ENCODE measurements around the gene XXYLT1. TPM values are rescaled to one million over a fixed set of nuclear protein-coding genes. Genes with fewer than 3 reads are reported as not detected.

The XXYLT1 gene
- total RNA-seq, 1 donor from 2014 or later, result 10.5 TPM

- H3K4me3 ChIP-seq (ENCODE audit: low read depth, low read length), result no peak overlapping the region
- H3K36me3 ChIP-seq (ENCODE audit: control insufficient read depth, insufficient read depth, low read length), result no peaks in the 10 kb centered on the region
- TF ChIP-seq, protein P1, sequence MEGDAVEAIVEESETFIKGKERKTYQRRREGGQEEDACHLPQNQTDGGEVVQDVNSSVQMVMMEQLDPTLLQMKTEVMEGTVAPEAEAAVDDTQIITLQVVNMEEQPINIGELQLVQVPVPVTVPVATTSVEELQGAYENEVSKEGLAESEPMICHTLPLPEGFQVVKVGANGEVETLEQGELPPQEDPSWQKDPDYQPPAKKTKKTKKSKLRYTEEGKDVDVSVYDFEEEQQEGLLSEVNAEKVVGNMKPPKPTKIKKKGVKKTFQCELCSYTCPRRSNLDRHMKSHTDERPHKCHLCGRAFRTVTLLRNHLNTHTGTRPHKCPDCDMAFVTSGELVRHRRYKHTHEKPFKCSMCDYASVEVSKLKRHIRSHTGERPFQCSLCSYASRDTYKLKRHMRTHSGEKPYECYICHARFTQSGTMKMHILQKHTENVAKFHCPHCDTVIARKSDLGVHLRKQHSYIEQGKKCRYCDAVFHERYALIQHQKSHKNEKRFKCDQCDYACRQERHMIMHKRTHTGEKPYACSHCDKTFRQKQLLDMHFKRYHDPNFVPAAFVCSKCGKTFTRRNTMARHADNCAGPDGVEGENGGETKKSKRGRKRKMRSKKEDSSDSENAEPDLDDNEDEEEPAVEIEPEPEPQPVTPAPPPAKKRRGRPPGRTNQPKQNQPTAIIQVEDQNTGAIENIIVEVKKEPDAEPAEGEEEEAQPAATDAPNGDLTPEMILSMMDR (IDR thresholded peaks at IDR 0.05; ENCODE audit: insufficient read depth, low read length, severe bottlenecking), result no peak
- FAIRE-seq (no peak), DNase-seq (ENCODE audit: low read depth) (no peak)
- no peaks in the 10 kb centered on the region for H3K27me3 ChIP-seq (ENCODE audit: control insufficient read depth, insufficient read depth, low read length)
Measured at GRCh38 chr3:195124378-195124992, 146.5 kb downstream of the XXYLT1 start.

GRCh38 chr3:195123281-195123691 is 147.7 kb downstream of the XXYLT1 start:
- no peak for FAIRE-seq

GRCh38 chr3:195122261-195122660 is 148.7 kb downstream of the XXYLT1 start:
- no peaks in the 10 kb centered on the region for H3K27me3 ChIP-seq (ENCODE audit: control insufficient read depth, insufficient read depth, low read length)
- DNase-seq (ENCODE audit: low read depth) (no peak), FAIRE-seq (no peak)
- TF ChIP-seq, protein P1 (IDR thresholded peaks at IDR 0.05; ENCODE audit: insufficient read depth, low read length, severe bottlenecking), result no peak
- H3K36me3 ChIP-seq (ENCODE audit: control insufficient read depth, insufficient read depth, low read length), result no peaks in the 10 kb centered on the region
- no peak overlapping the region for H3K4me3 ChIP-seq (ENCODE audit: low read depth, low read length)

More at GRCh38 chr3:195123281-195123691, 147.7 kb downstream of the XXYLT1 start:
- H3K4me3 ChIP-seq (ENCODE audit: low read depth, low read length), result no peak overlapping the region
- TF ChIP-seq, protein P1 (IDR thresholded peaks at IDR 0.05; ENCODE audit: insufficient read depth, low read length, severe bottlenecking), result no peak
- no peak for DNase-seq (ENCODE audit: low read depth)
- H3K27me3 ChIP-seq (ENCODE audit: control insufficient read depth, insufficient read depth, low read length), result no peaks in the 10 kb centered on the region
- no peaks in the 10 kb centered on the region for H3K36me3 ChIP-seq (ENCODE audit: control insufficient read depth, insufficient read depth, low read length)

DNA sequence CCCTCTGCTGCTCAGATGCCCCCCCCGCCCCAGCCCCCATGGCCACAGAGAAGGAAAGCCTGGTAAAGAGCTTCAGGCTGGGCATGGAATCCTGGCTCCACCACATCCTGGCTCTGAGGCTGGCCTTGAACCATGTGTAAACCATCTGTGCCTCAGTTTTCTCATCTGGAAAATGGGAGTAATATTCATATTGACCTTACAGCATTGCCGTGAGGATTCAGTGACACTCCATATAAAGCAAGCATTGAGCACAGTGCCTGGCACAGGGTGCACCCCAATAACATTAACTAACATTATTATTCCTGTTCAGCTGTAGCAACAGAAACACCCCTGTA is 150.7 kb downstream of the XXYLT1 start:
- TF ChIP-seq, protein P1 (IDR thresholded peaks at IDR 0.05; ENCODE audit: insufficient read depth, low read length, severe bottlenecking), result no peak
- Histone ChIP-seq H3K36me3 (ENCODE audit: control insufficient read depth, insufficient read depth, low read length) (no peaks in the 10 kb centered on the region), H3K27me3 (ENCODE audit: control insufficient read depth, insufficient read depth, low read length) (no peaks in the 10 kb centered on the region), H3K4me3 (ENCODE audit: low read depth, low read length) (no peak overlapping the region)
- no peak for DNase-seq (ENCODE audit: low read depth)
- FAIRE-seq, result no peak

- Histone ChIP-seq H3K27me3 (ENCODE audit: control insufficient read depth, insufficient read depth, low read length) (no peaks in the 10 kb centered on the region), H3K4me3 (ENCODE audit: low read depth, low read length) (no peak overlapping the region), H3K36me3 (ENCODE audit: control insufficient read depth, insufficient read depth, low read length) (no peaks in the 10 kb centered on the region)
- DNase-seq (ENCODE audit: low read depth), result peak; percentile 44
- no peak for FAIRE-seq
- TF ChIP-seq, protein P1 (IDR thresholded peaks at IDR 0.05; ENCODE audit: insufficient read depth, low read length, severe bottlenecking), result no peak
Measured at GRCh38 chr3:195119461-195120266, 151.3 kb downstream of the XXYLT1 start.
